Keratinocyte (primary cell): ENCODE measurements around the gene ARHGAP24. TPM values are rescaled to one million over a fixed set of nuclear protein-coding genes. Genes with fewer than 3 reads are reported as not detected.
A peak's percentile ranks its signal among the peaks of the same experiment; 100 is the strongest.

Source experiments
- DNase-seq: peaks from one replicate; pipeline ENCODE4 v3.0.0-alpha.2; 2011; ENCODE audit warnings: low read depth, missing footprints, low spot score
- FAIRE-seq: peaks from 2 replicates; lab custom pipeline; 2011; peaks lifted over from hg19 to GRCh38; lab: Jason Lieb, UNC
- H2AFZ ChIP-seq: 2 replicates; pipeline ENCODE4 v1.6.0; 2012; ENCODE audit warnings: low read length, control low read depth, inconsistent platforms; ENCODE audit not compliant: control insufficient read depth
- H3K27ac ChIP-seq: 2 replicates; pipeline ENCODE4 v1.5.1; 2011; ENCODE audit warnings: low read length; ENCODE audit not compliant: control insufficient read depth, insufficient read depth
- H3K27me3 ChIP-seq: 3 replicates; pipeline ENCODE4 v1.6.0; 2011; ENCODE audit warnings: low read length; ENCODE audit not compliant: control insufficient read depth, insufficient read depth; ENCODE audit errors: extremely low read depth
- H3K36me3 ChIP-seq, 2 experiments: 2 replicates in 1 of 2; 3 replicates in 1 of 2; pipeline ENCODE4 v1.5.1; 2011; ENCODE audit warnings: low read length in 2 of 2, mild to moderate bottlenecking in 1 of 2; ENCODE audit not compliant: control insufficient read depth in 2 of 2, insufficient read depth in 2 of 2; ENCODE audit errors: extremely low read depth in 1 of 2
- H3K4me1 ChIP-seq: 3 replicates; pipeline ENCODE4 v1.5.1; 2011; ENCODE audit warnings: low read length; ENCODE audit not compliant: control insufficient read depth, insufficient read depth; ENCODE audit errors: extremely low read depth
- H3K4me2 ChIP-seq: 3 replicates; pipeline ENCODE4 v1.6.0; 2011; ENCODE audit warnings: low read depth, low read length; ENCODE audit not compliant: control insufficient read depth, insufficient read depth; ENCODE audit errors: extremely low read depth
- H3K4me3 ChIP-seq, 3 experiments: fragments of 200-600 bp in 1 of 3; sonication (generic) in 1 of 3; 2 replicates in 2 of 3; 3 replicates in 1 of 3; pipeline ENCODE4 v1.5.1; 2011 to 2016; ENCODE audit warnings: low read length in 3 of 3, mild to moderate bottlenecking in 3 of 3, control low read depth in 2 of 3, inconsistent platforms in 1 of 3, low read depth in 1 of 3, mixed read lengths in 1 of 3, mixed run types in 1 of 3, moderate library complexity in 1 of 3; ENCODE audit not compliant: control insufficient read depth in 2 of 3, insufficient read depth in 2 of 3; ENCODE audit errors: extremely low read depth in 1 of 3
- H3K79me2 ChIP-seq: 2 replicates; pipeline ENCODE4 v1.6.0; 2012; ENCODE audit warnings: low read length; ENCODE audit not compliant: control insufficient read depth, insufficient read depth
- H3K9ac ChIP-seq: 3 replicates; pipeline ENCODE4 v1.6.0; 2011; ENCODE audit warnings: low read length; ENCODE audit not compliant: control insufficient read depth, insufficient read depth; ENCODE audit errors: extremely low read depth
- H3K9me1 ChIP-seq: 3 replicates; pipeline ENCODE4 v1.6.0; 2011; ENCODE audit warnings: low read length; ENCODE audit not compliant: control insufficient read depth, insufficient read depth; ENCODE audit errors: extremely low read depth
- H3K9me3 ChIP-seq: 2 replicates; pipeline ENCODE4 v1.5.1; 2012; ENCODE audit warnings: low read depth, low read length; ENCODE audit not compliant: control insufficient read depth
- H4K20me1 ChIP-seq: 3 replicates; pipeline ENCODE4 v1.6.0; 2011; ENCODE audit warnings: low read length; ENCODE audit not compliant: control insufficient read depth, insufficient read depth; ENCODE audit errors: extremely low read depth
- EZH2 ChIP-seq: IDR thresholded peaks from one replicate; pipeline ENCODE4 v1.6.1; 2012; ENCODE audit warnings: inconsistent platforms, mild to moderate bottlenecking, low read length, moderate library complexity
- dilution Hi-C: fragments of 300-500 bp; cut with MboI; formaldehyde crosslinking; loops from one replicate; pipeline ENCODE4 v1.7.0; 2020; ENCODE audit warnings: low sequenced_read_pairs; ENCODE audit not compliant: extremely low pct_ligation_motif_present
- polyA plus RNA-seq, 5 experiments: library from polyadenylated mRNA; depleted of rRNA in 3 of 5; stranded (reverse) in 3 of 5; stranded (forward) in 1 of 5; unstranded in 1 of 5; fragments of >200 nt; gene quantifications; 1 replicate in 1 of 5; 2 replicates in 3 of 5; 3 replicates in 1 of 5; pipeline versions ENCODE4 v1.2.1 to v1.2.3, GENCODE V29; 2011 to 2012; ENCODE audit warnings: missing spikeins in 2 of 5, low read depth in 1 of 5, low replicate concordance in 1 of 5
- TF ChIP-seq, protein P1 (sequence below), 3 experiments: IDR thresholded peaks in 1 of 3; conservative IDR thresholded peaks in 1 of 3; optimal IDR thresholded peaks in 1 of 3; 2 replicates in 2 of 3; 3 replicates in 1 of 3; pipeline versions ENCODE3 to v1.5.1; 2011; ENCODE audit warnings: low read length in 3 of 3, mild to moderate bottlenecking in 3 of 3, moderate library complexity in 2 of 3, control low read depth in 1 of 3, inconsistent platforms in 1 of 3; ENCODE audit not compliant: insufficient read depth in 2 of 3; ENCODE audit errors: extremely low read depth in 1 of 3

Gene ARHGAP24
- polyA plus RNA-seq, 1 donor (not counting 4 experiments of a cell fraction or from before 2014, with no cell fraction given): 0.87 TPM

DNA sequence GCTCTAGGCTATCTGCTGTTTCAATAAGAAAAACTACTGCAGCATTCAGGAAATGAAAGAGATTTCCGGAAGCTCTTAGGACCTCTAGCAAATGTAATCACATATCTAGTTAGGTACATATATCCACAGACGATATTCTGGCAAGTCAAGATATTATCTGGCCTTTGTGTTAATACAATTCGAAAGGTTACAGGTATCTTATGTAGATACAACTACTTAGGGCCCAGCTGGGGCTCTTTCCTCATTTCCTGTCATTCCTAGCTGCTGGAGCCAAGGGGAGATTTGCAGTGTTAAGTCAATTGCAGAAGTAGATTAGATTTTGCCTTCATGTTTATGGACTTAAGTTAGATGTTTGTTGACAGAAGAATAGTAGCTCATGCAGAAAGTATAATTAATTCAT, 299.5 kb downstream of the ARHGAP24 start:
- FAIRE-seq (no peak), DNase-seq (no peak)
- Histone ChIP-seq H3K27ac (no peak overlapping the region), H3K9me1 (no peaks in the 10 kb centered on the region), H3K9me3 (no peaks in the 10 kb centered on the region), H4K20me1 (no peaks in the 10 kb centered on the region), H3K36me3 (no peaks in the 10 kb centered on the region), H3K4me1 (peaks cover 19% of the 10 kb centered on the region), H3K4me2 (no peak overlapping the region), H3K79me2 (no peaks in the 10 kb centered on the region), H3K4me3 (no peak overlapping the region), H3K9ac (no peak overlapping the region), H3K27me3 (no peaks in the 10 kb centered on the region), H2AFZ (peak overlapping the region; percentile 33)
- TF ChIP-seq EZH2: no peak
- TF ChIP-seq, protein P1, sequence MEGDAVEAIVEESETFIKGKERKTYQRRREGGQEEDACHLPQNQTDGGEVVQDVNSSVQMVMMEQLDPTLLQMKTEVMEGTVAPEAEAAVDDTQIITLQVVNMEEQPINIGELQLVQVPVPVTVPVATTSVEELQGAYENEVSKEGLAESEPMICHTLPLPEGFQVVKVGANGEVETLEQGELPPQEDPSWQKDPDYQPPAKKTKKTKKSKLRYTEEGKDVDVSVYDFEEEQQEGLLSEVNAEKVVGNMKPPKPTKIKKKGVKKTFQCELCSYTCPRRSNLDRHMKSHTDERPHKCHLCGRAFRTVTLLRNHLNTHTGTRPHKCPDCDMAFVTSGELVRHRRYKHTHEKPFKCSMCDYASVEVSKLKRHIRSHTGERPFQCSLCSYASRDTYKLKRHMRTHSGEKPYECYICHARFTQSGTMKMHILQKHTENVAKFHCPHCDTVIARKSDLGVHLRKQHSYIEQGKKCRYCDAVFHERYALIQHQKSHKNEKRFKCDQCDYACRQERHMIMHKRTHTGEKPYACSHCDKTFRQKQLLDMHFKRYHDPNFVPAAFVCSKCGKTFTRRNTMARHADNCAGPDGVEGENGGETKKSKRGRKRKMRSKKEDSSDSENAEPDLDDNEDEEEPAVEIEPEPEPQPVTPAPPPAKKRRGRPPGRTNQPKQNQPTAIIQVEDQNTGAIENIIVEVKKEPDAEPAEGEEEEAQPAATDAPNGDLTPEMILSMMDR (optimal IDR thresholded peaks at IDR 0.05 in 1 of 3, IDR thresholded peaks at IDR 0.05 in 1 of 3, conservative IDR thresholded peaks at IDR 0.05 in 1 of 3; ENCODE audit: extremely low read depth in 1 of 3, insufficient read depth in 2 of 3, low read length in 3 of 3): no peak
- dilution Hi-C loops: no loop called here

DNA sequence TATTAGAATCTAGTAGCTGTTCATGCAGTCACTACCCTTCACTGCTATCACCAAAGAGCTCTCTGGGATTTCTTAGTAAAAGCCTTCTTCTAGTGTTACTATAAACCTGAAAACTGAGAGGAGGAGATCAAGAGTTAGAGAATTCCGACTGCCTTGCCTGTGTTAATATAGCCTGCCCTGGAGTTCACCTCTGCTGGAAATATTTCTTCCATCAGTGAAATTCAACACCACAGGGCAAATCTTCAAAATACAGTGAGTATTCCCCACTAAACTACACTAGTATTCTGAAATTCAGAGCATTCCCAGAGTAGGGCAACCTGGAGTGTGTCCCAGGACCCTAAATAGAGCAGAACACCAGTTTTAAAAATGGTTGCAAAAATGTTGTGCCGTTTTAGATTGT, 301.1 kb downstream of the ARHGAP24 start:
- no peak overlapping the region for H3K27ac ChIP-seq
- FAIRE-seq (no peak), DNase-seq (no peak)
- peak overlapping the region; percentile 45 for H2AFZ ChIP-seq
- no peak for TF ChIP-seq EZH2
- dilution Hi-C loops: no loop called here
- H3K36me3 ChIP-seq: no peaks in the 10 kb centered on the region
- no peaks in the 10 kb centered on the region for H3K9me1 ChIP-seq
- peaks cover 19% of the 10 kb centered on the region for H3K4me1 ChIP-seq
- H3K9me3 ChIP-seq: no peaks in the 10 kb centered on the region
- no peaks in the 10 kb centered on the region for H3K79me2 ChIP-seq
- H3K9ac ChIP-seq: no peak overlapping the region
- H3K27me3 ChIP-seq: no peaks in the 10 kb centered on the region
- no peak overlapping the region for H3K4me3 ChIP-seq
- H3K4me2 ChIP-seq: no peak overlapping the region
- no peaks in the 10 kb centered on the region for H4K20me1 ChIP-seq

DNA sequence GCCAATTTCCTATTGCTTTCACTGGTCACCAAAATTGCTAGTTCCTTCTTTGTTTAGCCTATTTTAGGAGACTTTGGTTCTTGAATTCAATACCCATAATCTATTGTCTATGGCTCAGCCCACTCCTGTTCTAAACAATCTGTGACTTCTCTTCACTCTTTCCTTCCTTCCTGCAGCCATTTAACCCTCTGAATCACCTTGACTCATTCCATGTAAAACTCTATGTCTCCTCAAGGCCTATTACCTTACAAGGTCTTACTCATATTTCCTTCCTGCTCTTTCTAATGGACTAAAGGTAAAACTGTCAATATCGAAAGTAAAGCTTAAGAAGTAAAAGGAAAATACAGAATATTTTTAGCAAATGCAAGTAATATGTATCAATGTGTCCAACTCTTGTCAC, 301.6 kb downstream of the ARHGAP24 start:
- Histone ChIP-seq H4K20me1 (no peaks in the 10 kb centered on the region), H3K27ac (no peak overlapping the region), H3K27me3 (no peaks in the 10 kb centered on the region), H3K4me3 (peak overlapping the region in 1 of 3 experiments; percentile 18), H2AFZ (peak overlapping the region; percentile 79), H3K9me3 (no peaks in the 10 kb centered on the region), H3K4me2 (peak overlapping the region; percentile 61), H3K4me1 (peaks cover 19% of the 10 kb centered on the region), H3K9ac (no peak overlapping the region), H3K79me2 (no peaks in the 10 kb centered on the region), H3K9me1 (no peaks in the 10 kb centered on the region), H3K36me3 (no peaks in the 10 kb centered on the region)
- TF ChIP-seq, protein P1 (optimal IDR thresholded peaks at IDR 0.05 in 1 of 3, IDR thresholded peaks at IDR 0.05 in 1 of 3, conservative IDR thresholded peaks at IDR 0.05 in 1 of 3; ENCODE audit: extremely low read depth in 1 of 3, insufficient read depth in 2 of 3, low read length in 3 of 3): no peak
- TF ChIP-seq EZH2: no peak
- peak; percentile 88 for FAIRE-seq
- DNase-seq: peak; percentile 7
- dilution Hi-C loops: no loop called here
